Neural cell (in vitro differentiated cells): ENCODE data around the gene TBX4. TPM values are rescaled to one million over a fixed set of nuclear protein-coding genes. Genes with fewer than 3 reads are reported as not detected.

ENCODE experiments used
- H2AFZ ChIP-seq: fragments of 200-600, 300-800 bp; sonication (generic), shearing (Covaris generic); 2 replicates; pipeline ENCODE4 v1.6.0; 2014; ENCODE audit warnings: low read depth, mild to moderate bottlenecking, antibody characterized with exemption, low read length, moderate library complexity
- H3F3A ChIP-seq: fragments of 200-600 bp; shearing (Covaris generic); 2 replicates; pipeline ENCODE4 v1.6.1; 2016; ENCODE audit warnings: mild to moderate bottlenecking, moderate library complexity, mixed read lengths, antibody characterized with exemption, low read length; ENCODE audit not compliant: insufficient read depth, poor library complexity, severe bottlenecking
- H3K27ac ChIP-seq: fragments of 200-600, 300-800 bp; sonication (generic), shearing (Covaris generic); 2 replicates; pipeline ENCODE4 v1.5.1; 2014; ENCODE audit warnings: mild to moderate bottlenecking, low read length, moderate library complexity
- H3K27me3 ChIP-seq: fragments of 300-800, 200-600 bp; sonication (generic), shearing (Covaris generic); 2 replicates; pipeline ENCODE4 v1.6.0; 2014; ENCODE audit warnings: mild to moderate bottlenecking, low read depth, low read length, moderate library complexity; ENCODE audit not compliant: insufficient read depth
- H3K36me3 ChIP-seq: fragments of 300-800, 200-600 bp; sonication (generic), shearing (Covaris generic); 2 replicates; pipeline ENCODE4 v1.5.1; 2014; ENCODE audit warnings: mild to moderate bottlenecking, antibody characterized with exemption, low read length, moderate library complexity; ENCODE audit not compliant: insufficient read depth
- H3K4me2 ChIP-seq: fragments of 300-800, 200-600 bp; sonication (generic), shearing (Covaris generic); 2 replicates; pipeline ENCODE4 v1.6.0; 2014; ENCODE audit warnings: mild to moderate bottlenecking, low read length
- H3K4me3 ChIP-seq: fragments of 300-800, 200-600 bp; sonication (generic), shearing (Covaris generic); 2 replicates; pipeline ENCODE4 v1.5.1; 2014; ENCODE audit warnings: mild to moderate bottlenecking, low read length, moderate library complexity
- H3K79me2 ChIP-seq: fragments of 200-600 bp; shearing (Covaris generic); replicated peaks from 2 replicates; pipeline ENCODE4 v1.6.0; 2014; ENCODE audit warnings: mild to moderate bottlenecking, low read length, moderate library complexity; ENCODE audit not compliant: insufficient read depth
- H3K9ac ChIP-seq: fragments of 300-800, 200-600 bp; sonication (generic), shearing (Covaris generic); 2 replicates; pipeline ENCODE4 v1.6.1; 2016; ENCODE audit warnings: mild to moderate bottlenecking, low read length, mixed read lengths
- H3K9me2 ChIP-seq: fragments of 200-600 bp; shearing (Covaris generic); 2 replicates; pipeline ENCODE4 v1.6.1; 2016; ENCODE audit warnings: mild to moderate bottlenecking, low read length, mixed read lengths; ENCODE audit not compliant: insufficient read depth
- H3K9me3 ChIP-seq: fragments of 200-600, 300-800 bp; sonication (generic), shearing (Covaris generic); 2 replicates; pipeline ENCODE4 v1.6.1; 2016; ENCODE audit warnings: mild to moderate bottlenecking, mixed run types, low read length, moderate library complexity, mixed read lengths
- H4K20me1 ChIP-seq: fragments of 200-600 bp; shearing (Covaris generic); 2 replicates; pipeline ENCODE4 v1.6.1; 2016; ENCODE audit warnings: mild to moderate bottlenecking, mixed run types; ENCODE audit not compliant: insufficient read depth
- CTCF ChIP-seq: fragments of 450-650 bp; IDR thresholded peaks from 2 replicates; pipeline ENCODE4 v1.5.1; 2014; ENCODE audit warnings: antibody characterized with exemption, mild to moderate bottlenecking, moderate library complexity; ENCODE audit not compliant: poor library complexity, severe bottlenecking
- EP300 ChIP-seq: fragments of 450-650 bp; conservative IDR thresholded peaks from 2 replicates; pipeline ENCODE4 v1.6.1; 2014; ENCODE audit warnings: antibody characterized with exemption, mild to moderate bottlenecking, moderate library complexity; ENCODE audit not compliant: poor library complexity, severe bottlenecking
- EZH2 ChIP-seq: fragments of 200-600, 300-800 bp; shearing (Covaris generic), sonication (generic); IDR thresholded peaks from 2 replicates; pipeline ENCODE4 v1.6.1; 2014; ENCODE audit warnings: antibody characterized with exemption, low read length, borderline replicate concordance, mild to moderate bottlenecking; ENCODE audit not compliant: insufficient read depth, poor library complexity, severe bottlenecking
- MXI1 ChIP-seq: fragments of 450-650 bp; conservative IDR thresholded peaks from 2 replicates; pipeline ENCODE4 v1.6.1; 2014; ENCODE audit warnings: antibody characterized with exemption, mild to moderate bottlenecking; ENCODE audit not compliant: poor library complexity, severe bottlenecking
- POLR2AphosphoS5 ChIP-seq: IDR thresholded peaks from 2 replicates; pipeline ENCODE4 v1.6.1; 2012
- RAD21 ChIP-seq: fragments of 450-650 bp; conservative IDR thresholded peaks from 2 replicates; pipeline ENCODE4 v1.6.1; 2014; ENCODE audit warnings: antibody characterized with exemption, mild to moderate bottlenecking, moderate library complexity
- REST ChIP-seq: IDR thresholded peaks from 2 replicates; pipeline ENCODE4 v1.6.1; 2012; ENCODE audit warnings: borderline replicate concordance
- SMC3 ChIP-seq: fragments of 450-650 bp; conservative IDR thresholded peaks from 2 replicates; pipeline ENCODE4 v1.6.1; 2014; ENCODE audit warnings: antibody characterized with exemption, mild to moderate bottlenecking, moderate library complexity; ENCODE audit not compliant: poor library complexity
- TAF1 ChIP-seq: IDR thresholded peaks from 2 replicates; pipeline ENCODE4 v1.6.1; 2012; ENCODE audit warnings: low read depth
- polyA minus RNA-seq: library from RNA; depleted of rRNA, polyadenylated mRNA; stranded (reverse); fragments of >200 nt; gene quantifications from 2 replicates; pipeline ENCODE4 v1.2.3, GENCODE V29; 2014
- polyA plus RNA-seq: library from polyadenylated mRNA; depleted of rRNA; stranded (reverse); fragments of >200 nt; gene quantifications from 2 replicates; pipeline ENCODE4 v1.2.3, GENCODE V29; 2014

TBX4 gene
- polyA plus RNA-seq (not detected in 2 replicates), polyA minus RNA-seq (not detected in 2 replicates)

DNA sequence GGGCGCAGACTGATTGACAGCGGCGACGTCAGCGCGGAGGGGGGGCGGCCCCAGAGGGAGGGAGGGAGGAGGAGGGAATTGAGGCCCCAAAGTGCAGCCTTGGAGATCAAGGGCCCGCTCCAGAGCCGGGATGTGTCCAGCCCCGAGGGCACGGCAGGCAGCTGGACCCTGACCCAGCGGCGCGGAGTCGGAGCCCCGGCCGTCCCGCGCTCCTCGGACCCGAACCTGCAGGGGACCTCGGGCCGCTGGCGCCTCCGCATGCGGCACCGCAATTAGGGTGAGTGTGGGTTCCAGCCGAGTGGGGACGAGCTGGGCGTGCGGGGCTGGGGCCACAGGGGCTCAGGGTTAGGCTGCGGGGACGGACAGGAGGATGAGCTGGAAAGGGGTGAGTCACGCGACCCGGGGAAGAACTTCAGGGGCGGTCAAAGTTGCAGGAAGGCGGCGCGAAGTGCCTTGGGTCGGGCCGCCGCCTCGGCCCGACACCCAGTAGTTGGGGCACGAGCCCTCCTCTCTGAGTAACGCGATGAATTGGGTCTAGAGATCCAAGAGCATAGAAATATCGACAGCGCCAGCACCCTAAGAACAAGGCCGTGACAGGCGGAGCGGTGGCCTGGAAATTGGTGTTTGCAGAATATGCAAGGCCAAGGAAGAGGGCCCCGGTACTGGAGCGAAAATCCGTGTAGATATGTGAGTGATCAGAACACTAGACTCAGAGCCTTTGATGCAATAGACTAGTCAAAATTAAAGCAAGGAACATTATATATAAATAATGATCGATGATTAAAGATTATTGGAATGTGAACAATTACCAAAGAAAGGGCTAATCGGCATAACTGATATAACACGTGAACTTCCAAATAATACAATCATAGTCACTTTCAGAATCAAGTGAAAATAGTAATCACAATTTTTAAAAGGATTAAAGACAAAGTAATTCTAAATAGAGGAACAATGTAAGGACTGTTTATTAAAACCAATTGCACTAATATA, at the start of gene TBX4:
Gene TBX4 (plus strand): TSS at position 122 of the 990 bp plus-strand sequence. CDS start 4,069 bp downstream, outside the sequence.
- Histone ChIP-seq H3K9me2 (no peaks in the 10 kb centered on the region), H3K4me3 (peak within 1 kb of the TSS; percentile 17), H3K36me3 (no peaks in the 10 kb centered on the region), H2AFZ (no peak within 1 kb of the TSS), H3K79me2 (no peaks in the 10 kb centered on the region), H3K4me2 (no peak within 1 kb of the TSS), H3K27me3 (peaks cover 90% of the 10 kb centered on the region), H3K27ac (no peak within 1 kb of the TSS), H3K9ac (no peak within 1 kb of the TSS), H4K20me1 (no peaks in the 10 kb centered on the region), H3K9me3 (no peaks in the 10 kb centered on the region), H3F3A (no peaks in the 10 kb centered on the region)
- TF ChIP-seq SMC3 (no peak), POLR2AphosphoS5 (peak; percentile 19), CTCF (no peak), EZH2 (peak; percentile 93), RAD21 (no peak)

- no peaks in the 10 kb centered on the region for H3K9me3 ChIP-seq
- no peak overlapping the region for H2AFZ ChIP-seq
- no peak overlapping the region for H3K4me2 ChIP-seq
- no peak overlapping the region for H3K4me3 ChIP-seq
- TF ChIP-seq EZH2 (peak; percentile 97), POLR2AphosphoS5 (peak; percentile 49), RAD21 (no peak), SMC3 (no peak)
- H3K9ac ChIP-seq, result no peak overlapping the region
- H3K9me2 ChIP-seq, result no peaks in the 10 kb centered on the region
- H3K27me3 ChIP-seq, result peaks cover 96% of the 10 kb centered on the region
- H4K20me1 ChIP-seq, result no peaks in the 10 kb centered on the region
- no peak overlapping the region for H3K27ac ChIP-seq
- no peaks in the 10 kb centered on the region for H3K79me2 ChIP-seq
- H3K36me3 ChIP-seq, result no peaks in the 10 kb centered on the region
- H3F3A ChIP-seq, result no peaks in the 10 kb centered on the region
Measured at GRCh38 chr17:61402978-61403800, 49.0 kb upstream of the TBX4 start.

DNA sequence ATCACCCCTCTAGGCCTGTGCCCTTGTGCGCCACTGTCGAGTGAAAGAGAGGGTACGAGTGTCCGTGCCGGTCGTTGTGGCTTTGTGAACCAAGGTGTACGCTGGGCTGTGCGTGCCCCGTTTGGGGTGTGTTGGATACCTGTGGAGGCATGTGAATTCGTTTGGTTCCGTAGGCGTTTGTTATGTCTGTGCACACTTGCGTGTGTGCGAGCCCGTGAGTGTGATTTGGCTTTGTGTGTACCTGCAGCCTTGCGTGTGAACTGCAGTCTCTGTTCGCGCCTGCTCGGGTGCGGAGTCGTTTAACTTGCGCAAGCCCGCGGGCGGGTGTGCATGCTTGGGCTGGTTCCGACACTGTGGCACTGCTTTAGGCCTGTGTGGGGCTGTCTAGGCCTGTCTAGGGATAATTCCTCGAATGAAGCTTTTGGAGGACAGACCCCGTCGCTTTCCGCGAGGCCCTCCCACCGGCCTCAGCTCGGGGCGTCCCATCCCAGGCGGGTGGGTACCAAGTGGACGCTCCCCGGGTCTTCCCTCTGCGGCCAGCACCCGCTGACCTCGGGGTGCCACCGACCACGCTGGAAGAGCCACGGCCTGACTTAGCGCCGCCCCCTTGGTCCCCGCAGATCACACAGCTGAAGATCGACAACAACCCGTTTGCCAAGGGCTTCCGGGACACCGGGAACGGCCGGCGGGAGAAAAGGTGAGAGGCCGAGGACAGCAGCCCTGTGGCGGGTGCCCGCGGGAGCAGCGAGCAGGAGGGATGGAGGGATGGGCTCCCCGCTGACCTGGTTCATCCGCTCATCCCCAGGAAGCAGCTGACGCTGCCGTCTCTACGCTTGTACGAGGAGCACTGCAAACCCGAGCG, 48.2 kb upstream of the TBX4 start:
- H3K36me3 ChIP-seq, result no peaks in the 10 kb centered on the region
- no peaks in the 10 kb centered on the region for H3K9me3 ChIP-seq
- H2AFZ ChIP-seq, result no peak overlapping the region
- no peaks in the 10 kb centered on the region for H3F3A ChIP-seq
- no peaks in the 10 kb centered on the region for H3K79me2 ChIP-seq
- peaks cover 96% of the 10 kb centered on the region for H3K27me3 ChIP-seq
- no peaks in the 10 kb centered on the region for H3K9me2 ChIP-seq
- no peak overlapping the region for H3K4me2 ChIP-seq
- H3K27ac ChIP-seq, result no peak overlapping the region
- no peak for TF ChIP-seq REST
- no peak for TF ChIP-seq CTCF
- no peak for TF ChIP-seq EP300
- TF ChIP-seq POLR2AphosphoS5, result peak; percentile 86
- no peak for TF ChIP-seq TAF1
- peak; percentile 22 for TF ChIP-seq EZH2
- no peak for TF ChIP-seq MXI1
- TF ChIP-seq RAD21, result no peak
- H4K20me1 ChIP-seq, result no peaks in the 10 kb centered on the region
- peak overlapping the region; percentile 53 for H3K4me3 ChIP-seq
- no peak overlapping the region for H3K9ac ChIP-seq
